Heart right ventricle (tissue), 16 donors: Measurements from ENCODE around the gene MEIG1. TPM values are rescaled to one million over a fixed set of nuclear protein-coding genes. Genes with fewer than 3 reads are reported as not detected.
A peak's percentile ranks its signal among the peaks of the same experiment; 100 is the strongest.

Experiments
- ATAC-seq, 8 donors: fragments of 200-7000 bp; cut with Tn5 transposase; one replicate each; pipeline ENCODE4 v1.9.1; 2020; ENCODE audit warnings: mild to moderate bottlenecking in 8 of 8, moderate library complexity in 8 of 8, moderate number of reproducible peaks in 1 of 8
- DNase-seq, 2 donors: peaks; one replicate each; pipeline ENCODE4 v3.0.0-alpha.2; 2020
- H3K27ac ChIP-seq, 10 donors: fragments of 200-600 bp; sonication (generic) in 2 of 10; one replicate each; pipeline versions ENCODE4 v1.5.0 to v1.8.0; 2020 to 2022; ENCODE audit warnings: mild to moderate bottlenecking in 3 of 10
- H3K27me3 ChIP-seq, 7 donors: fragments of 200-600 bp; one replicate each; pipeline ENCODE4 v1.8.0; 2021 to 2022; ENCODE audit warnings: mild to moderate bottlenecking in 2 of 7
- H3K36me3 ChIP-seq, 9 donors: fragments of 200-600 bp; sonication (generic) in 1 of 9; one replicate each; pipeline versions ENCODE4 v1.5.0 to v1.8.0; 2020 to 2022; ENCODE audit warnings: mild to moderate bottlenecking in 2 of 9
- H3K4me1 ChIP-seq, 9 donors: fragments of 200-600 bp; sonication (generic) in 1 of 9; one replicate each; pipeline versions ENCODE4 v1.5.0 to v1.8.0; 2020 to 2022; ENCODE audit warnings: mild to moderate bottlenecking in 4 of 9
- H3K4me3 ChIP-seq, 10 donors: fragments of 200-600 bp; sonication (generic) in 2 of 10; one replicate each; pipeline versions ENCODE4 v1.5.0 to v1.8.0; 2020 to 2022; ENCODE audit warnings: mild to moderate bottlenecking in 7 of 10, moderate library complexity in 2 of 10
- H3K9me3 ChIP-seq, 11 donors: fragments of 200-600 bp in 10 of 11; sonication (generic) in 2 of 11; one replicate each; pipeline versions ENCODE4 v1.5.0 to v1.8.0; 2013 to 2022; ENCODE audit warnings: mild to moderate bottlenecking in 2 of 11, control low read depth in 1 of 11, moderate library complexity in 1 of 11
- WGBS, 2 donors: extraction: QIAGEN DNeasy Blood & Tissue Kit; methylation state at CpG; one replicate each; pipeline ENCODE4 v1.1.7; 2013; ENCODE audit warnings: inconsistent platforms in 1 of 2; 5-methylcytosine and 5-hydroxymethylcytosine counted together
- intact Hi-C, 10 donors: fragments of 100-400 bp; cut with DNase I; formaldehyde crosslinking; loops; one replicate each; pipeline versions ENCODE4 v1.11.1 to v1.14.2; 2022
- long read RNA-seq, 3 donors: library from polyadenylated mRNA; unstranded; transcript quantifications; one replicate each; pipeline ENCODE4 v2.0.0, GENCODE V29; 2020 to 2021
- polyA plus RNA-seq, 2 donors: library from polyadenylated mRNA; stranded (reverse); fragments of 200-250 nt; gene quantifications; one replicate each; pipeline ENCODE4 v1.2.3, GENCODE V29; 2013
- total RNA-seq, 10 donors: library from RNA; stranded (reverse); fragmentation: NEBNext Ultra II Directional in 3 of 10; extraction: Animal tissue kit (Norgen Biotek cat#: 25700) in 3 of 10; gene quantifications; one replicate each; pipeline versions ENCODE4 v1.2.1 to v1.2.4, GENCODE V29; 2021 to 2023
- TF ChIP-seq, protein P1 (sequence below), 9 donors: fragments of 200-600 bp; sonication (generic) in 2 of 9; IDR thresholded peaks; one replicate each; pipeline versions ENCODE4 v1.5.0 to v1.8.0; 2021 to 2022; ENCODE audit warnings: antibody characterized with exemption in 9 of 9, mild to moderate bottlenecking in 5 of 9, moderate library complexity in 1 of 9
- donor health status: Arrhythmogenic right ventricular cardiomyopathy.
- donor health status: ischemic (EF 13 %, LVEDD 7.1; RV severe dilation, severe dysfunction).
- donor health status: healthy with polysubstance abuse.
- donor health status: DM: no; HTN: yes; CAD: no.
- donor health status: DM: no; HTN: no; CAD: no.
- donor health status: ischemic (EF 25% LVEDD 6.9; RV normal size, moderate dysfunction).
- donor health status: ischemic (EF 25% LVEDD 5.7; RV mildly dilated, moderate dysfunction).
- donor health status: healthy.
- donor health status: DM: yes; HTN: yes; CAD: no.
- donor health status: Ischemic cardiomyopathy.
- donor health status: ischemic (EF 35%, LVEDD 5.7; RV mildly dilated, moderate dysfunction).
- donor health status: nonischemic (EF 11% LVEDD 7.7; RV severe dilation, severe dysfunction).
- donor health status: DM: yes; HTN: yes; CAD: no.
- donor health status: PGD.
- donor health status: ischemic (EF 29% LVEDD 5.4; RV normal size, mild dysfunction).
- donor health status: nonischemic (EF 23%, LVEDD 6.1; RV moderate dilation, normal function).

Gene MEIG1, protein sequence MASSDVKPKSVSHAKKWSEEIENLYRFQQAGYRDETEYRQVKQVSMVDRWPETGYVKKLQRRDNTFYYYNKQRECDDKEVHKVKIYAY
- total RNA-seq (under 1 TPM in 1 of 10 donors, not detected in 9; 0.53 TPM), polyA plus RNA-seq (under 1 TPM in 1 of 2 donors, not detected in 1; 0.23 TPM)
- long read RNA-seq, donor 1: 0 reads
- long read RNA-seq, donor 2: 0 reads
- long read RNA-seq, donor 3: 0 reads

DNA sequence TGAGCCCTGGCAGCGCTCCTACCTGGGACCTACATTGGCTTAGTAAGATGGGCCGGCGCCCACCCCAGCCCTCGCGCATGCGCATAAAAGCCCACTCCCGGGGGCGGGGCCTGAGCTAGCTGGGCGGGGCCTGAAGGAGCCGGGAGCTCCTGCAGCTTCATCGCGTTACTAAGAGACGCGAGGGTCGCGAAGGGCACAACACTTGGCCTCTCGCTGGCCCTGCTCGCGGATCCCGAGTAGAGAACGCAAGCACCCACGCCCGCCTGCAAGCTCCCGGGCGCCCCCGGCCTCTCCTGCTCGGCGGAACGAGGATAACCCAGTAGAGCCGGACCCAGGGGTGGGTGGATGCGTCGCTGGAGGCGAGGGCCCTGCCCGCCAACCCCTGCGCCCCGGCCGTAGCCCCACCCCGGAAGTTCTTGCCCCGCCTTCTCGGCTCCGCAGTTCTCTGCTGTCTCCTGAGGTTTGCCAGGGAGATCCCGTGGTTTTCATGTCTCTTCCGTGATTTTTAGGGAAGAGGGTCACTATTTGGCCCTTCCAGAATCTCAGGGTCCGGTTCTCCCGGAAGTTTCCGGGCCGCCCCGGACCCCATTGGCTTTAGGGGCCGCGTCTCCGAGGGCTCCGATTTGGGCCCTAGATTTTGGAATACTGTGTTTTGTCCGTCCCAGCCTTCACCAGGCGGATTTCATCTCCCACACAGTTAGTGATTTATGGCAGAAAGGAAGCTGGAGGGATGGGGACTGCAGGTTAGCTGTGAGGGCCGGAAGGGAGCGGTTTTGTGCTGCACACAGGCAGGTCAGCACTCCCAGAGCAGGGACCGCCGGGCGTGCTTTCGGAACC is at the start of gene MEIG1:
Gene MEIG1, plus strand, starts transcription at position 168 of the 837 bp plus-strand sequence. CDS start 7,081 bp downstream, outside the sequence.
- H3K36me3 ChIP-seq: no peaks in the 10 kb centered on the region
- WGBS, 2 donors: 1% methylated on average over 60 of the region's 60 CpGs
- peaks cover 0 to 16% (median 7%) of the 10 kb centered on the region in 9 donors for H3K4me1 ChIP-seq
- intact Hi-C loops: loop anchor here in 7 of 10 donors (1.0 to 10.0 kb wide), 10 partner anchors 75 to 1615 kb away; partner anchors contain the start of genes RPP38 (in 5 of the 7), SUV39H2 (in 3 of the 7), ACBD7 (in 1 of the 7) and FAM171A1 (in 1 of the 7)
- no peaks in the 10 kb centered on the region for H3K9me3 ChIP-seq
- H3K27ac ChIP-seq: peak within 1 kb of the TSS; percentile 81 to 98 (median 94)
- H3K27me3 ChIP-seq: no peaks in the 10 kb centered on the region
- peak within 1 kb of the TSS; percentile 57 to 96 (median 76) for H3K4me3 ChIP-seq
- TF ChIP-seq, protein P1, sequence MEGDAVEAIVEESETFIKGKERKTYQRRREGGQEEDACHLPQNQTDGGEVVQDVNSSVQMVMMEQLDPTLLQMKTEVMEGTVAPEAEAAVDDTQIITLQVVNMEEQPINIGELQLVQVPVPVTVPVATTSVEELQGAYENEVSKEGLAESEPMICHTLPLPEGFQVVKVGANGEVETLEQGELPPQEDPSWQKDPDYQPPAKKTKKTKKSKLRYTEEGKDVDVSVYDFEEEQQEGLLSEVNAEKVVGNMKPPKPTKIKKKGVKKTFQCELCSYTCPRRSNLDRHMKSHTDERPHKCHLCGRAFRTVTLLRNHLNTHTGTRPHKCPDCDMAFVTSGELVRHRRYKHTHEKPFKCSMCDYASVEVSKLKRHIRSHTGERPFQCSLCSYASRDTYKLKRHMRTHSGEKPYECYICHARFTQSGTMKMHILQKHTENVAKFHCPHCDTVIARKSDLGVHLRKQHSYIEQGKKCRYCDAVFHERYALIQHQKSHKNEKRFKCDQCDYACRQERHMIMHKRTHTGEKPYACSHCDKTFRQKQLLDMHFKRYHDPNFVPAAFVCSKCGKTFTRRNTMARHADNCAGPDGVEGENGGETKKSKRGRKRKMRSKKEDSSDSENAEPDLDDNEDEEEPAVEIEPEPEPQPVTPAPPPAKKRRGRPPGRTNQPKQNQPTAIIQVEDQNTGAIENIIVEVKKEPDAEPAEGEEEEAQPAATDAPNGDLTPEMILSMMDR (IDR thresholded peaks at IDR 0.05): no peak
- DNase-seq (peak; percentile 93 to 94), ATAC-seq (peak; percentile 97 to 99 (median 98))

DNA sequence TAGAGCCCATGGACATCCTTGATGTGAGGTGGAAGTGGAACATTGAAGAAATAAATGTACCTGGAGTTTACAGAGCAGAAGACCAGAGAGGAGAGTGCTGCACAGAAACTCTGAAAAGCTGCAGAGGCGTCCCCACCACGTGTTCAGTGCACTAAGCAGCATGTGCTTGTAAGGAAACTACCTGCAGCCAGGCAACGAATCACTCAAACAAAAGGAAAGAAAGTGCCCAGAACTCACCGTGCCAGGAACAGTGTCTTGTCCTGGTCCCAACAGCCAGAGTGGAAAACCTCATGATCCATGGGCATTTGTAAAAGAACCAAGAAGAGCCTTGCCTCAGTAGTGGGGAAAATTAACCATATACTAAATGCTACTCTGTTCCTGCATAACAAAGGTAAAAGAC is 48.2 kb upstream of the MEIG1 start:
- Histone ChIP-seq H3K27ac (no peak overlapping the region), H3K4me1 (no peaks in the 10 kb centered on the region), H3K9me3 (peaks cover 0 to 11% (median under 1%) of the 10 kb centered on the region in 11 donors), H3K27me3 (no peaks in the 10 kb centered on the region), H3K4me3 (no peak overlapping the region), H3K36me3 (peaks cover 0 to 97% (median 25%) of the 10 kb centered on the region in 9 donors)
- intact Hi-C loops: no loop called here
- TF ChIP-seq, protein P1 (IDR thresholded peaks at IDR 0.05): no peak
- ATAC-seq: no peak
- WGBS, 2 donors: 95 to 97% methylated on average over 4 of the region's 4 CpGs
- DNase-seq: no peak

DNA sequence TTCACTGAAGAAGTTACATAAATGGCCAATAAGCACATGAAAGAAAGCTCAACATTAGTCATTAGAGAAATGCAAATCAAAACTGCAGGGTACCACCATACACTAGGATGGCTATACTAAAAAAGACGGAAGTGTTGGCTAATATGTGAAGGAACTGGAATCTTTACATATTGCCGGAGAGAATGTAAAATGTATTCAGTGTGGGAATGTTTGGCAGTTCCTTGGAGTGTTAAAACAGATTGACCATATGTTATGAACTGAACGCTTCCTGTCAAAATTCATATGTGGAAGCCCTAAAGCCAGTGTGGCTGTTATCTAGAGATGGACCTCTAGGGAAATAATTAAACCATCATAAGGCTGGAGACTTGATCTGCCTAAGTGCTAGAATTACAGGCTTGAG is 47.4 kb upstream of the MEIG1 start:
- intact Hi-C loops: no loop called here
- DNase-seq (no peak), ATAC-seq (no peak)
- H3K36me3 ChIP-seq: peaks cover 0 to 97% (median 25%) of the 10 kb centered on the region in 9 donors
- WGBS, 2 donors: 82 to 93% methylated on average over 3 of the region's 3 CpGs
- H3K27me3 ChIP-seq: no peaks in the 10 kb centered on the region
- no peaks in the 10 kb centered on the region for H3K4me1 ChIP-seq
- H3K4me3 ChIP-seq: no peak overlapping the region
- H3K27ac ChIP-seq: no peak overlapping the region
- TF ChIP-seq, protein P1 (IDR thresholded peaks at IDR 0.05): no peak
- H3K9me3 ChIP-seq: peaks cover 0 to 20% (median 8%) of the 10 kb centered on the region in 11 donors

DNA sequence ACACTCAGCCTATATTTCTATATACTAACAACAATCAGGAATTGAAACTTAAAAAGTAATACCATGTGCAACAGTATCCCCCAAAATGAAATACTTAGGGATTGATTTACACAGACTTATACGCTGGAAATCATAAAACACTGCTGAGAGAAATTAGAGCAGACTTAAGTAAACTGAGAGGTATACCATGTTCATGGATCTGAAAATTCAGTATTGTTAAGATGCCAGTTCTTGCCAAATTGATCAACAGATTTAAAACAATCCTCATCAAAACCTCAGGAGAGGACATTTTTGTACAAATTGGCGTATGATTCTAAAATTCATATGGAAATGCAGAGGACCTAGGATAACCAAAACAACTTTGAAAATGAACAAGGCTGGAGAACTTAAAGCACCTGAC is 42.6 kb upstream of the MEIG1 start:
- intact Hi-C loops: no loop called here
- Histone ChIP-seq H3K9me3 (peaks cover 0 to 36% (median 21%) of the 10 kb centered on the region in 11 donors), H3K27me3 (no peaks in the 10 kb centered on the region), H3K36me3 (peaks cover 0 to 97% (median 52%) of the 10 kb centered on the region in 9 donors), H3K27ac (no peak overlapping the region), H3K4me1 (no peaks in the 10 kb centered on the region), H3K4me3 (no peak overlapping the region)
- WGBS, 2 donors: 99 to 100% methylated on average over 2 of the region's 2 CpGs
- TF ChIP-seq, protein P1 (IDR thresholded peaks at IDR 0.05): no peak
- no peak for DNase-seq
- ATAC-seq: no peak
